GM23338 (cell line): ENCODE data around the gene PKD1. TPM values are rescaled to one million over a fixed set of nuclear protein-coding genes. Genes with fewer than 3 reads are reported as not detected.
"Not testable (repeated sequence)": the region's sequence is repeated elsewhere in the genome, so short reads cannot be mapped to it uniquely, and the experiment has no call there.

ENCODE experiments used
- ATAC-seq: fragments of 200-7000 bp; cut with Tn5 transposase; 3 replicates; pipeline ENCODE4 v1.9.1; 2020
- DNase-seq: peaks from one replicate; pipeline ENCODE4 v3.0.0-alpha.2; 2015; ENCODE audit warnings: low spot score
- H2AFZ ChIP-seq: fragments of 200-600 bp; sonication (generic); 2 replicates; pipeline ENCODE4 v1.8.0; 2016; ENCODE audit warnings: antibody characterized with exemption, mild to moderate bottlenecking, moderate library complexity
- H3F3A ChIP-seq: fragments of 200-600 bp; sonication (generic); replicated peaks from 2 replicates; pipeline ENCODE4 v1.8.0; 2017; ENCODE audit warnings: antibody characterized with exemption, mixed run types, low read depth
- H3K27ac ChIP-seq: fragments of 200-600 bp; sonication (generic); 2 replicates; pipeline ENCODE4 v1.6.1; 2016; ENCODE audit warnings: low read depth
- H3K27me3 ChIP-seq: fragments of 200-600 bp; sonication (generic); 2 replicates; pipeline ENCODE4 v1.8.0; 2016; ENCODE audit warnings: mild to moderate bottlenecking, mixed run types, moderate library complexity; ENCODE audit not compliant: insufficient read depth
- H3K36me3 ChIP-seq: fragments of 200-600 bp; sonication (generic); 2 replicates; pipeline ENCODE4 v1.8.0; 2016; ENCODE audit warnings: mild to moderate bottlenecking; ENCODE audit not compliant: insufficient read depth
- H3K4me1 ChIP-seq: fragments of 200-600 bp; sonication (generic); 2 replicates; pipeline ENCODE4 v1.8.0; 2016; ENCODE audit warnings: mild to moderate bottlenecking, moderate library complexity; ENCODE audit not compliant: insufficient read depth
- H3K4me2 ChIP-seq: fragments of 200-600 bp; sonication (generic); 2 replicates; pipeline ENCODE4 v1.7.1; 2017; ENCODE audit warnings: mixed run types
- H3K4me3 ChIP-seq: fragments of 200-600 bp; sonication (generic); 2 replicates; pipeline ENCODE4 v1.6.1; 2016; ENCODE audit warnings: mixed run types
- H3K79me2 ChIP-seq: fragments of 200-600 bp; sonication (generic); replicated peaks from 2 replicates; pipeline ENCODE4 v1.8.0; 2017; ENCODE audit warnings: mild to moderate bottlenecking; ENCODE audit not compliant: insufficient read depth
- H3K9me2 ChIP-seq: fragments of 200-600 bp; sonication (generic); 2 replicates; pipeline ENCODE4 v1.8.0; 2017; ENCODE audit not compliant: insufficient read depth
- H4K20me1 ChIP-seq: fragments of 200-600 bp; sonication (generic); replicated peaks from 2 replicates; pipeline ENCODE4 v1.8.0; 2017; ENCODE audit warnings: mild to moderate bottlenecking; ENCODE audit not compliant: insufficient read depth
- H3K27ac Mint-ChIP-seq: 2 replicates; pipeline ENCODE4 v1.8.0; 2020; ENCODE audit warnings: inconsistent platforms, mild to moderate bottlenecking, moderate library complexity, mixed read lengths
- H3K27me3 Mint-ChIP-seq: 3 replicates; pipeline ENCODE4 v1.8.0; 2022; ENCODE audit warnings: low read depth, mild to moderate bottlenecking, moderate library complexity, mixed read lengths, inconsistent platforms; ENCODE audit not compliant: insufficient read depth, poor library complexity
- H3K36me3 Mint-ChIP-seq: 3 replicates; pipeline ENCODE4 v1.8.0; 2021; ENCODE audit warnings: low read depth, mild to moderate bottlenecking, inconsistent platforms, moderate library complexity, mixed read lengths
- H3K4me1 Mint-ChIP-seq: 3 replicates; pipeline ENCODE4 v1.8.0; 2020; ENCODE audit warnings: mild to moderate bottlenecking, inconsistent platforms, mixed read lengths
- H3K4me3 Mint-ChIP-seq: 3 replicates; pipeline ENCODE4 v1.8.0; 2021; ENCODE audit warnings: moderate library complexity, mild to moderate bottlenecking, inconsistent platforms, mixed read lengths
- H3K9me3 Mint-ChIP-seq: 3 replicates; pipeline ENCODE4 v1.8.0; 2020; ENCODE audit warnings: moderate library complexity, mild to moderate bottlenecking, inconsistent platforms, mixed read lengths
- CREB1 ChIP-seq: fragments of 250-450 bp; sonication (Bioruptor Pico); IDR thresholded peaks from 2 replicates; pipeline ENCODE4 v1.5.0; 2020; ENCODE audit warnings: low read depth, mild to moderate bottlenecking, moderate library complexity
- ETS1 ChIP-seq: IDR thresholded peaks from 2 replicates; pipeline ENCODE4 v1.6.1; 2016; ENCODE audit warnings: antibody characterized with exemption
- NANOG ChIP-seq: IDR thresholded peaks from 2 replicates; pipeline ENCODE4 v1.6.1; 2016; ENCODE audit warnings: antibody characterized with exemption, borderline replicate concordance
- POLR2AphosphoS5 ChIP-seq: IDR thresholded peaks from 2 replicates; pipeline ENCODE4 v1.6.1; 2016; ENCODE audit warnings: antibody characterized with exemption, low read depth
- ZNF114 ChIP-seq: fragments of 250-450 bp; sonication (Bioruptor Pico); IDR thresholded peaks from 2 replicates; pipeline ENCODE4 v1.5.0; 2020; ENCODE audit warnings: mild to moderate bottlenecking, moderate library complexity
- ZNF331 ChIP-seq: fragments of 250-450 bp; sonication (Bioruptor Pico); IDR thresholded peaks from 2 replicates; pipeline ENCODE4 v1.5.0; 2020; ENCODE audit warnings: low read depth, mild to moderate bottlenecking, moderate library complexity
- long read RNA-seq: library from polyadenylated mRNA; unstranded; transcript quantifications from one replicate; pipeline ENCODE4 v2.0.0, GENCODE V29; 2020; ENCODE audit not compliant: unreplicated experiment
- polyA plus RNA-seq: library from polyadenylated mRNA; unstranded; fragments of >200 nt; fragmentation: Nextera tagmentation; extraction: Ambion mirVana; gene quantifications from 2 replicates; pipeline ENCODE4 v1.2.1, GENCODE V29; 2016
- total RNA-seq: library from RNA; depleted of rRNA; stranded (reverse); fragments of >200 nt; shearing (Covaris generic); gene quantifications from 2 replicates; pipeline ENCODE4 v1.2.3, GENCODE V29; 2014; rRNA removed
- TF ChIP-seq, protein P1 (sequence below): IDR thresholded peaks from one replicate; pipeline ENCODE4 v1.6.1; 2018; ENCODE audit warnings: antibody characterized with exemption; ENCODE audit not compliant: unreplicated experiment

Gene PKD1
- total RNA-seq (75.5 and 107 TPM in 2 replicates), polyA plus RNA-seq (18.5 and 21.1 TPM in 2 replicates)
- long read RNA-seq, partial matches to known transcripts, result 0 of 3 reads
- long read RNA-seq, other reads (novel, unspliced or antisense), result 3 of 3 reads

- peak within 1 kb of the TSS; percentile 93 for H3K27ac Mint-ChIP-seq
Measured at GRCh38 chr16:2135770-2136490, at the start of gene PKD1. Gene PKD1, minus strand, starts transcription at chr16:2135898. Its CDS starts 209 bp downstream, at chr16:2135689.

DNA sequence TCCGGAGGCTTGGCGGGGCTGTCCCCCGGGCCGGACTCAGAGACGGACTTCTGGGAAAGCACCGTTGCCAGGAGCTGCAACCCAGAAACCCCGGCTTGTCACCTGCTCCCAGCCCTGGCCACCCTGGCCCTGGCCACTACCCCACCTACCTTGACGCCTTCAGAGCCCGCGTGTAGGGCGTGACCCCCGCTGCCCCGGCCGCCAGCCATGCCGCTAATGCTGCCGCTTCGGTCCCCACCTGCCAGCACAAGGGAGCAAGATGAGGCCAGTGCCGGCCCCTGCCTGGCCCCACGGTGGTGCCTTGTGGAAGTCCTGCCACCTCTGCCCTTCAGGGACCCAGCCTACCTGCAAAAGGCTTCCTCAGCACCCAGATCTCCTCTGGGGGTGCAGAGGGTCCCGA is 49.3 kb upstream of the PKD1 start:
- Histone ChIP-seq H4K20me1 (no peaks in the 10 kb centered on the region), H3K27me3 (no peaks in the 10 kb centered on the region), H3K27ac (no peak overlapping the region), H2AFZ (no peak overlapping the region), H3K4me3 (no peak overlapping the region), H3K9me2 (no peaks in the 10 kb centered on the region), H3K4me1 (no peaks in the 10 kb centered on the region), H3F3A (no peaks in the 10 kb centered on the region), H3K36me3 (no peaks in the 10 kb centered on the region), H3K79me2 (no peaks in the 10 kb centered on the region), H3K4me2 (no peak overlapping the region)
- Mint-ChIP-seq H3K4me3 (no peak overlapping the region), H3K4me1 (peaks cover 6% of the 10 kb centered on the region), H3K9me3 (no peaks in the 10 kb centered on the region), H3K27me3 (peaks cover 15% of the 10 kb centered on the region), H3K36me3 (no peaks in the 10 kb centered on the region; the same call in 2 of the 3 replicates), H3K27ac (no peak overlapping the region)
- DNase-seq (no peak), ATAC-seq (no peak)
- TF ChIP-seq, protein P1, sequence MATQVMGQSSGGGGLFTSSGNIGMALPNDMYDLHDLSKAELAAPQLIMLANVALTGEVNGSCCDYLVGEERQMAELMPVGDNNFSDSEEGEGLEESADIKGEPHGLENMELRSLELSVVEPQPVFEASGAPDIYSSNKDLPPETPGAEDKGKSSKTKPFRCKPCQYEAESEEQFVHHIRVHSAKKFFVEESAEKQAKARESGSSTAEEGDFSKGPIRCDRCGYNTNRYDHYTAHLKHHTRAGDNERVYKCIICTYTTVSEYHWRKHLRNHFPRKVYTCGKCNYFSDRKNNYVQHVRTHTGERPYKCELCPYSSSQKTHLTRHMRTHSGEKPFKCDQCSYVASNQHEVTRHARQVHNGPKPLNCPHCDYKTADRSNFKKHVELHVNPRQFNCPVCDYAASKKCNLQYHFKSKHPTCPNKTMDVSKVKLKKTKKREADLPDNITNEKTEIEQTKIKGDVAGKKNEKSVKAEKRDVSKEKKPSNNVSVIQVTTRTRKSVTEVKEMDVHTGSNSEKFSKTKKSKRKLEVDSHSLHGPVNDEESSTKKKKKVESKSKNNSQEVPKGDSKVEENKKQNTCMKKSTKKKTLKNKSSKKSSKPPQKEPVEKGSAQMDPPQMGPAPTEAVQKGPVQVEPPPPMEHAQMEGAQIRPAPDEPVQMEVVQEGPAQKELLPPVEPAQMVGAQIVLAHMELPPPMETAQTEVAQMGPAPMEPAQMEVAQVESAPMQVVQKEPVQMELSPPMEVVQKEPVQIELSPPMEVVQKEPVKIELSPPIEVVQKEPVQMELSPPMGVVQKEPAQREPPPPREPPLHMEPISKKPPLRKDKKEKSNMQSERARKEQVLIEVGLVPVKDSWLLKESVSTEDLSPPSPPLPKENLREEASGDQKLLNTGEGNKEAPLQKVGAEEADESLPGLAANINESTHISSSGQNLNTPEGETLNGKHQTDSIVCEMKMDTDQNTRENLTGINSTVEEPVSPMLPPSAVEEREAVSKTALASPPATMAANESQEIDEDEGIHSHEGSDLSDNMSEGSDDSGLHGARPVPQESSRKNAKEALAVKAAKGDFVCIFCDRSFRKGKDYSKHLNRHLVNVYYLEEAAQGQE, result no peak
- TF ChIP-seq NANOG (no peak), ETS1 (no peak), ZNF114 (CRISPR knock-in tag) (no peak), ZNF331 (CRISPR knock-in tag) (no peak), CREB1 (CRISPR knock-in tag) (no peak)

More at GRCh38 chr16:2135770-2136490, at the start of gene PKD1:
- not testable (repeated sequence) for H3K27ac ChIP-seq, H3K4me1 Mint-ChIP-seq, H3K79me2 ChIP-seq, H3K36me3 ChIP-seq, H3F3A ChIP-seq, H4K20me1 ChIP-seq, H3K9me2 ChIP-seq, H3K36me3 Mint-ChIP-seq, H3K4me1 ChIP-seq, H3K27me3 ChIP-seq, H3K9me3 Mint-ChIP-seq, H3K27me3 Mint-ChIP-seq
- ATAC-seq, result peak; percentile 84
- H2AFZ ChIP-seq, result peak within 1 kb of the TSS; percentile 32; the same call in 1 of the 2 replicates
- DNase-seq, result peak; percentile 81
- H3K4me2 ChIP-seq, result peak within 1 kb of the TSS; percentile 70
- peak within 1 kb of the TSS; percentile 58 for H3K4me3 ChIP-seq
- peak within 1 kb of the TSS; percentile 93 for H3K4me3 Mint-ChIP-seq
- peak; percentile 51; the same call in 1 of the 2 replicates for TF ChIP-seq POLR2AphosphoS5
